SK-N-SH (cell line): ENCODE measurements around the gene RFPL4A. TPM values are rescaled to one million over a fixed set of nuclear protein-coding genes. Genes with fewer than 3 reads are reported as not detected.

Experiments used
- CTCF ChIA-PET: fragments of 300-600, 350-600 bp; formaldehyde crosslinking; extraction: SDS; loops from one replicate; lab custom pipeline; 2021; lab: Yijun Ruan, JAX
- POLR2A ChIA-PET: fragments of 350-600 bp; sonication (Branson Sonifier 250); formaldehyde crosslinking; extraction: SDS; loops from one replicate; lab custom pipeline; 2020; ENCODE audit warnings: antibody characterized with exemption, inconsistent platforms; lab: Yijun Ruan, JAX
- DNase-seq: peaks from one replicate; pipeline ENCODE4 v3.0.0; 2012
- H2AFZ ChIP-seq: fragments of 200-600 bp; sonication (generic); 2 replicates; pipeline ENCODE4 v1.8.1; 2016; ENCODE audit warnings: antibody characterized with exemption, mild to moderate bottlenecking, low read depth
- H3F3A ChIP-seq: fragments of 200-600 bp; sonication (generic); replicated peaks from 2 replicates; pipeline ENCODE3; 2016; ENCODE audit warnings: antibody characterized with exemption, mild to moderate bottlenecking; ENCODE audit not compliant: insufficient read depth
- H3K27ac ChIP-seq, 2 experiments: fragments of 200-500 bp in 1 of 2; fragments of 200-600 bp in 1 of 2; sonication (Bioruptor generic) in 1 of 2; sonication (generic), shearing (Covaris generic) in 1 of 2; 2 replicates each; pipeline versions ENCODE4 v1.5.1 to v1.6.1; 2014 to 2016; ENCODE audit warnings: low read depth in 2 of 2, inconsistent platforms in 1 of 2, low read length in 1 of 2, mild to moderate bottlenecking in 1 of 2, mixed read lengths in 1 of 2
- H3K27me3 ChIP-seq: fragments of 200-600 bp; sonication (generic), shearing (Covaris generic); 2 replicates; pipeline ENCODE4 v1.6.1; 2016; ENCODE audit warnings: mixed run types; ENCODE audit not compliant: insufficient read depth
- H3K36me3 ChIP-seq, 2 experiments: fragments of 200-500 bp in 1 of 2; fragments of 200-600 bp in 1 of 2; sonication (Bioruptor generic) in 1 of 2; sonication (generic) in 1 of 2; replicated peaks in 1 of 2; 2 replicates each; pipeline versions ENCODE3 to v1.5.1; 2014 to 2016; ENCODE audit warnings: low read length in 1 of 2, mild to moderate bottlenecking in 1 of 2; ENCODE audit not compliant: insufficient read depth in 2 of 2, control insufficient read depth in 1 of 2
- H3K4me1 ChIP-seq, 2 experiments: fragments of 200-500 bp in 1 of 2; fragments of 200-600 bp in 1 of 2; sonication (Bioruptor generic) in 1 of 2; sonication (generic), shearing (Covaris generic) in 1 of 2; 2 replicates each; pipeline versions ENCODE4 v1.5.1 to v1.6.1; 2014 to 2016; ENCODE audit warnings: low read depth in 1 of 2, low read length in 1 of 2, mixed run types in 1 of 2; ENCODE audit not compliant: insufficient read depth in 2 of 2, control insufficient read depth in 1 of 2
- H3K4me2 ChIP-seq: fragments of 200-600 bp; sonication (generic), shearing (Covaris generic); 2 replicates; pipeline ENCODE4 v1.6.1; 2017; ENCODE audit warnings: mixed run types
- H3K4me3 ChIP-seq, 2 experiments: fragments of 200-500 bp in 1 of 2; fragments of 200-600 bp in 1 of 2; sonication (Bioruptor generic) in 1 of 2; sonication (generic), shearing (Covaris generic) in 1 of 2; 2 replicates each; pipeline versions ENCODE4 v1.5.1 to v1.8.1; 2014 to 2016; ENCODE audit warnings: low read depth in 2 of 2, inconsistent platforms in 1 of 2, low read length in 1 of 2, mild to moderate bottlenecking in 1 of 2, mixed read lengths in 1 of 2, moderate library complexity in 1 of 2
- H3K79me2 ChIP-seq: fragments of 200-600 bp; sonication (generic); 2 replicates; pipeline ENCODE4 v1.8.1; 2017; ENCODE audit warnings: mild to moderate bottlenecking; ENCODE audit not compliant: insufficient read depth
- H3K9ac ChIP-seq: fragments of 200-600 bp; sonication (generic); 2 replicates; pipeline ENCODE4 v1.6.1; 2017; ENCODE audit warnings: mixed run types
- H3K9me2 ChIP-seq: fragments of 200-600 bp; sonication (generic); 2 replicates; pipeline ENCODE4 v1.6.1; 2017; ENCODE audit warnings: mixed run types
- H3K9me3 ChIP-seq: fragments of 200-600 bp; sonication (generic); 2 replicates; pipeline ENCODE4 v1.6.1; 2017; ENCODE audit warnings: mixed run types, mild to moderate bottlenecking, moderate library complexity
- H4K20me1 ChIP-seq: fragments of 200-600 bp; sonication (generic); 2 replicates; pipeline ENCODE4 v1.6.1; 2017; ENCODE audit warnings: mild to moderate bottlenecking, mixed run types; ENCODE audit not compliant: insufficient read depth
- EP300 ChIP-seq, 2 experiments: IDR thresholded peaks; 2 replicates each; pipeline versions ENCODE4 v1.4.0 to v1.6.1; 2012; ENCODE audit warnings: borderline replicate concordance in 1 of 2, low read depth in 1 of 2, low read length in 1 of 2
- FOSL2 ChIP-seq: IDR thresholded peaks from 2 replicates; pipeline ENCODE4 v1.4.0; 2012; ENCODE audit warnings: low read depth, mild to moderate bottlenecking, moderate library complexity, borderline replicate concordance
- GATA2 ChIP-seq: sonication (generic); formaldehyde crosslinking; IDR thresholded peaks from 2 replicates; pipeline ENCODE4 v1.5.0; 2020; ENCODE audit warnings: mild to moderate bottlenecking, missing genetic modification reagents
- JUND ChIP-seq: IDR thresholded peaks from 2 replicates; pipeline ENCODE4 v1.4.0; 2012
- MEF2A ChIP-seq: IDR thresholded peaks from 2 replicates; pipeline ENCODE4 v1.4.0; 2012; ENCODE audit warnings: low read depth, borderline replicate concordance
- NFIC ChIP-seq: IDR thresholded peaks from 2 replicates; pipeline ENCODE4 v1.4.0; 2012; ENCODE audit warnings: borderline replicate concordance
- NRF1 ChIP-seq: IDR thresholded peaks from 2 replicates; pipeline ENCODE4 v1.6.1; 2012; ENCODE audit warnings: low read depth, mild to moderate bottlenecking, low read length
- POLR2AphosphoS5 ChIP-seq: IDR thresholded peaks from 2 replicates; pipeline ENCODE4 v1.6.1; 2012; ENCODE audit warnings: low read depth, low read length
- RAD21 ChIP-seq: IDR thresholded peaks from 2 replicates; pipeline ENCODE4 v1.6.1; 2012; ENCODE audit warnings: mild to moderate bottlenecking, low read length
- RCOR1 ChIP-seq: fragments of 150-350 bp; IDR thresholded peaks from 2 replicates; pipeline ENCODE4 v1.6.1; 2017; ENCODE audit warnings: antibody characterized with exemption, low read length
- RFX5 ChIP-seq: IDR thresholded peaks from 2 replicates; pipeline ENCODE4 v1.6.1; 2012; ENCODE audit warnings: mild to moderate bottlenecking, improper control_type of control experiment, low read length
- SIN3A ChIP-seq: IDR thresholded peaks from 2 replicates; pipeline ENCODE4 v1.6.1; 2012; ENCODE audit warnings: low read depth, mild to moderate bottlenecking, low read length, moderate library complexity, borderline replicate concordance
- TCF12 ChIP-seq: IDR thresholded peaks from 2 replicates; pipeline ENCODE4 v1.4.0; 2012
- TEAD4 ChIP-seq: IDR thresholded peaks from 2 replicates; pipeline ENCODE4 v1.4.0; 2012; ENCODE audit warnings: mild to moderate bottlenecking, borderline replicate concordance; ENCODE audit not compliant: insufficient read depth
- WGBS: methylation state at CpG from one replicate; pipeline ENCODE4 v1.1.6; 2017; ENCODE audit warnings: low lambda C conversion rate; 5-methylcytosine and 5-hydroxymethylcytosine counted together
- polyA plus RNA-seq, 3 experiments: library from polyadenylated mRNA; depleted of rRNA; stranded (reverse); fragments of >200 nt; gene quantifications; 2 replicates each; pipeline ENCODE4 v1.2.3, GENCODE V29; 2012
- TF ChIP-seq, protein P1 (sequence below): IDR thresholded peaks from 2 replicates; pipeline ENCODE4 v1.6.1; 2012; ENCODE audit warnings: mild to moderate bottlenecking, low read depth, low read length, moderate library complexity
- TF ChIP-seq, protein P2 (sequence below): fragments of 150-350 bp; IDR thresholded peaks from 2 replicates; pipeline ENCODE4 v1.6.1; 2016; ENCODE audit warnings: mild to moderate bottlenecking, low read depth, low read length
- TF ChIP-seq, protein P3 (sequence below): IDR thresholded peaks from 2 replicates; pipeline ENCODE4 v1.4.0; 2012; ENCODE audit warnings: low read depth, borderline replicate concordance
- TF ChIP-seq, protein P4 (sequence below): IDR thresholded peaks from 2 replicates; pipeline ENCODE4 v1.4.0; 2012; ENCODE audit warnings: low read depth

RFPL4A gene
- polyA plus RNA-seq, 1 of the 3 experiments (the other 2 are of a cell fraction): not detected

DNA sequence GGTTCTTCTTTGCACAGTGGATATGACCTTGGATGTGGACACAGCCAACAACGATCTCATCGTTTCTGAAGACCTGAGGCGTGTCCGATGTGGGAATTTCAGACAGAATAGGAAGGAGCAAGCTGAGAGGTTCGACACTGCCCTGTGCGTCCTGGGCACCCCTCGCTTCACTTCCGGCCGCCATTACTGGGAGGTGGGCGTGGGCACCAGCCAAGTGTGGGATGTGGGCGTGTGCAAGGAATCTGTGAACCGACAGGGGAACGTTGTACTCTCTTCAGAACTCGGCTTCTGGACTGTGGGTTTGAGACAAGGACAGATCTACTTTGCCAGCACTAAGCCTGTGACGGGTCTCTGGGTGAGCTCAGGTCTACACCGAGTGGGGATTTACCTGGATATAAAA lies 19.4 kb downstream of the RFPL4A start:
- 7% methylated on average over 6 of the region's 16 CpGs for WGBS
- DNase-seq: no peak

More for the DNA sequence above, 19.4 kb downstream of the RFPL4A start:
- H3K9ac ChIP-seq: no peak overlapping the region
- no peak overlapping the region for H3K4me2 ChIP-seq
- H3K4me1 ChIP-seq: no peaks in the 10 kb centered on the region
- ChIA-PET POLR2A (no interaction called here), CTCF (no interaction called here)
- H3K27ac ChIP-seq: no peak overlapping the region
- H4K20me1 ChIP-seq: no peaks in the 10 kb centered on the region
- no peaks in the 10 kb centered on the region for H3F3A ChIP-seq
- H2AFZ ChIP-seq: no peak overlapping the region
- H3K27me3 ChIP-seq: peaks cover 23% of the 10 kb centered on the region
- no peaks in the 10 kb centered on the region for H3K9me2 ChIP-seq
- no peaks in the 10 kb centered on the region for H3K79me2 ChIP-seq
- no peaks in the 10 kb centered on the region for H3K36me3 ChIP-seq
- H3K4me3 ChIP-seq: no peak overlapping the region
- no peak for TF ChIP-seq SIN3A
- no peak for TF ChIP-seq FOSL2
- TF ChIP-seq MEF2A: no peak
- no peak for TF ChIP-seq NRF1
- no peak for TF ChIP-seq POLR2AphosphoS5
- no peak for TF ChIP-seq EP300 (IDR thresholded peaks at IDR 0.05; ENCODE audit: borderline replicate concordance in 1 of 2, low read depth in 1 of 2, low read length in 1 of 2)
- TF ChIP-seq NFIC: no peak
- no peak for TF ChIP-seq RCOR1
- no peak for TF ChIP-seq RAD21
- TF ChIP-seq TCF12: no peak
- no peak for TF ChIP-seq RFX5
- TF ChIP-seq, protein P1, sequence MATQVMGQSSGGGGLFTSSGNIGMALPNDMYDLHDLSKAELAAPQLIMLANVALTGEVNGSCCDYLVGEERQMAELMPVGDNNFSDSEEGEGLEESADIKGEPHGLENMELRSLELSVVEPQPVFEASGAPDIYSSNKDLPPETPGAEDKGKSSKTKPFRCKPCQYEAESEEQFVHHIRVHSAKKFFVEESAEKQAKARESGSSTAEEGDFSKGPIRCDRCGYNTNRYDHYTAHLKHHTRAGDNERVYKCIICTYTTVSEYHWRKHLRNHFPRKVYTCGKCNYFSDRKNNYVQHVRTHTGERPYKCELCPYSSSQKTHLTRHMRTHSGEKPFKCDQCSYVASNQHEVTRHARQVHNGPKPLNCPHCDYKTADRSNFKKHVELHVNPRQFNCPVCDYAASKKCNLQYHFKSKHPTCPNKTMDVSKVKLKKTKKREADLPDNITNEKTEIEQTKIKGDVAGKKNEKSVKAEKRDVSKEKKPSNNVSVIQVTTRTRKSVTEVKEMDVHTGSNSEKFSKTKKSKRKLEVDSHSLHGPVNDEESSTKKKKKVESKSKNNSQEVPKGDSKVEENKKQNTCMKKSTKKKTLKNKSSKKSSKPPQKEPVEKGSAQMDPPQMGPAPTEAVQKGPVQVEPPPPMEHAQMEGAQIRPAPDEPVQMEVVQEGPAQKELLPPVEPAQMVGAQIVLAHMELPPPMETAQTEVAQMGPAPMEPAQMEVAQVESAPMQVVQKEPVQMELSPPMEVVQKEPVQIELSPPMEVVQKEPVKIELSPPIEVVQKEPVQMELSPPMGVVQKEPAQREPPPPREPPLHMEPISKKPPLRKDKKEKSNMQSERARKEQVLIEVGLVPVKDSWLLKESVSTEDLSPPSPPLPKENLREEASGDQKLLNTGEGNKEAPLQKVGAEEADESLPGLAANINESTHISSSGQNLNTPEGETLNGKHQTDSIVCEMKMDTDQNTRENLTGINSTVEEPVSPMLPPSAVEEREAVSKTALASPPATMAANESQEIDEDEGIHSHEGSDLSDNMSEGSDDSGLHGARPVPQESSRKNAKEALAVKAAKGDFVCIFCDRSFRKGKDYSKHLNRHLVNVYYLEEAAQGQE: no peak
- TF ChIP-seq TEAD4: no peak
- TF ChIP-seq, protein P2, sequence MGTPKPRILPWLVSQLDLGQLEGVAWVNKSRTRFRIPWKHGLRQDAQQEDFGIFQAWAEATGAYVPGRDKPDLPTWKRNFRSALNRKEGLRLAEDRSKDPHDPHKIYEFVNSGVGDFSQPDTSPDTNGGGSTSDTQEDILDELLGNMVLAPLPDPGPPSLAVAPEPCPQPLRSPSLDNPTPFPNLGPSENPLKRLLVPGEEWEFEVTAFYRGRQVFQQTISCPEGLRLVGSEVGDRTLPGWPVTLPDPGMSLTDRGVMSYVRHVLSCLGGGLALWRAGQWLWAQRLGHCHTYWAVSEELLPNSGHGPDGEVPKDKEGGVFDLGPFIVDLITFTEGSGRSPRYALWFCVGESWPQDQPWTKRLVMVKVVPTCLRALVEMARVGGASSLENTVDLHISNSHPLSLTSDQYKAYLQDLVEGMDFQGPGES: no peak
- no peak for TF ChIP-seq JUND
- TF ChIP-seq, protein P3, sequence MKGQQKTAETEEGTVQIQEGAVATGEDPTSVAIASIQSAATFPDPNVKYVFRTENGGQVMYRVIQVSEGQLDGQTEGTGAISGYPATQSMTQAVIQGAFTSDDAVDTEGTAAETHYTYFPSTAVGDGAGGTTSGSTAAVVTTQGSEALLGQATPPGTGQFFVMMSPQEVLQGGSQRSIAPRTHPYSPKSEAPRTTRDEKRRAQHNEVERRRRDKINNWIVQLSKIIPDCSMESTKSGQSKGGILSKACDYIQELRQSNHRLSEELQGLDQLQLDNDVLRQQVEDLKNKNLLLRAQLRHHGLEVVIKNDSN: no peak
- no peak for TF ChIP-seq GATA2 (CRISPR knock-in tag)
- TF ChIP-seq, protein P4, sequence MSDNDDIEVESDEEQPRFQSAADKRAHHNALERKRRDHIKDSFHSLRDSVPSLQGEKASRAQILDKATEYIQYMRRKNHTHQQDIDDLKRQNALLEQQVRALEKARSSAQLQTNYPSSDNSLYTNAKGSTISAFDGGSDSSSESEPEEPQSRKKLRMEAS: no peak
- TF ChIP-seq, all 33 proteins: peak for 0
- H3K9me3 ChIP-seq: no peaks in the 10 kb centered on the region
